Activated CD4-positive, alpha-beta T cell treated with anti-CD3 and anti-CD28 coated beads, Interleukin-2, Interleukin-4, amounts not matched to agents 100 ng/mL and 50 ng/mL, durations not matched to agents 16 hours and 8 hours (primary cell): ENCODE data around the gene CLASP1.

Source experiments
- DNase-seq: peaks from one replicate; pipeline ENCODE4 v3.0.0-alpha.2; 2020; ENCODE audit warnings: low spot score

CLASP1 gene

GRCh38 chr2:121539750-121540469 lies 109.4 kb downstream of the CLASP1 start:
- no peak for DNase-seq

GRCh38 chr2:121536850-121537557 lies 112.3 kb downstream of the CLASP1 start:
- no peak for DNase-seq

DNA sequence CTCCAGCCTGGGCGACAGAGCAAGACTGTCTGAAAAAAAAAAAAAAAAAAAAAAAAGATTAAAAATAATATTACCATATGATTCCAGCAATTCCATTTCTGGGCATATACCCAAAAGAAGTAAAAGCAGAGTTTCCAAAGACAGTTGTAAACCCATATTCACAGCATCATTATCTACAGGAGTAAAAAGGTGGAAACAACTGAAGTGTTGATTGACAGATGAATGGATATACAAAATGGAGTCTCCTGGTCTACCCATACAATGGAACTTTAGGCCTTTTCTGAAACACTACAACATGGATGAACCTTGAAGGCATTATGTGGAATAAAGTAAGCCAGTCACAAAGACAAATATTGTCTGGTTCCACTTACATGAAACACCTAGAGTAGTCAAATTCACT lies 112.9 kb downstream of the CLASP1 start:
- no peak for DNase-seq

GRCh38 chr2:121534007-121534406 lies 115.3 kb downstream of the CLASP1 start:
- DNase-seq: no peak

DNA sequence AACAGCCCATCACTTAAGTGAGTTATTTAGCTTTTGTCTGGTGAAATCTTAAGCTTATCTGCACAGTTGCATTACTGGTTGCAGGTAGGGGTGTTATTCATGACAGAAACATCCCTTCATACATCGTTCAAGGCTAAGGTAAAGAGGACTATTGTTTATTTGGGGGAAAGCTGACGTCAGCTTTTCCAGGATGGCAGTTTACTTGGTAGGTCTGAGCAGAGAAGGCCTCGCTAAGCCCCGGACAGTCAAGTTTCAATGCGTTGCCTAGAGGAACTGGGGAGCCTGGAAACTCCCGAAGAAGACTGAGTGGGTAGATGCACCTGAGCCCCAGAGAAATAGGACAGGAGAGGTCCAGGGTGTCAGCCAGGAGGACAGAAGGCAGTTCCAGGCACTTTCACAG lies 116.4 kb downstream of the CLASP1 start:
- DNase-seq: no peak

DNA sequence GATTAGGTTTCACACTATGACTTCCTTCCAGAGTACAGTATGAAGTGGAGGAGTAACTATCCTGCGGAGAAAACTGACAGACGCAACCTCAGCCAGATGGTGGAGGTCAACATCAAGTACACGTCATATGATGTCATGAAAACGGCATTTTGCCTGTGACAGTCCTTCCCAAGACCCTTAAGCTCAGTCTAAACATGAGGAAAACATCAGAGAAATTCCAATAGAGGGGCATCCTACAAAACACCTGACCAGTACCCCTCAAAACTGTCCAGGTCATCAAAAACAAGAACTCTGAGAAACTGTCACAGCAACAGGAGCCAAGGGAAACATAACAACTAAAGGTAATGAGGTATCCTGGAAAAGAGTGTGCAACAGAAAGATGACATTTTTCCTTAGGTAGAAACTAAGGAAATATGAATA lies 116.9 kb downstream of the CLASP1 start:
- no peak for DNase-seq

DNA sequence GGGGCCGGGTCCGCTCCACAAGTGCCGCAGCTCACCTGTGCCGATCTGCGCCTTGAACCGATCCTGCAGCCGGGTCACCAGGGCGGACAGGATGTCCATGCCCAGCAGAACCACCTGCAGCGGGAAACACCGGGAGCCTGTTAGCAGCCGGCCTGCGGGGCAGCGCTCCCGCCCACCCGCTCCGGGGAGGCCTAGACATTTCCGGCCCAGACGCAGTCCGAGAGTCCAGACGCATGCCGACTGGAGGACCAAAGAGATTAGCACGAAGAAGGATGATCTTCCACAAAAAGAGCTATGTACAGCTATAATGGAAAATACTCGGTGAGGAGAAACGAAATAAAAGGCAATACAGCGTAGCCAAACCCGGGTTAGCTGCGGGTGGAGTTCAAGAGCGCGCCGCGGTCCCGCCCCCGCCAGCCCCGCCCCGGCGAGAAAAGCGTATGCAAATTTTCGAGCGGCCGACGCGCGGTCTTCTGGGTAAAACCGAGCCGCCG lies 119.0 kb downstream of the CLASP1 start:
- peak; percentile 81 for DNase-seq

DNA sequence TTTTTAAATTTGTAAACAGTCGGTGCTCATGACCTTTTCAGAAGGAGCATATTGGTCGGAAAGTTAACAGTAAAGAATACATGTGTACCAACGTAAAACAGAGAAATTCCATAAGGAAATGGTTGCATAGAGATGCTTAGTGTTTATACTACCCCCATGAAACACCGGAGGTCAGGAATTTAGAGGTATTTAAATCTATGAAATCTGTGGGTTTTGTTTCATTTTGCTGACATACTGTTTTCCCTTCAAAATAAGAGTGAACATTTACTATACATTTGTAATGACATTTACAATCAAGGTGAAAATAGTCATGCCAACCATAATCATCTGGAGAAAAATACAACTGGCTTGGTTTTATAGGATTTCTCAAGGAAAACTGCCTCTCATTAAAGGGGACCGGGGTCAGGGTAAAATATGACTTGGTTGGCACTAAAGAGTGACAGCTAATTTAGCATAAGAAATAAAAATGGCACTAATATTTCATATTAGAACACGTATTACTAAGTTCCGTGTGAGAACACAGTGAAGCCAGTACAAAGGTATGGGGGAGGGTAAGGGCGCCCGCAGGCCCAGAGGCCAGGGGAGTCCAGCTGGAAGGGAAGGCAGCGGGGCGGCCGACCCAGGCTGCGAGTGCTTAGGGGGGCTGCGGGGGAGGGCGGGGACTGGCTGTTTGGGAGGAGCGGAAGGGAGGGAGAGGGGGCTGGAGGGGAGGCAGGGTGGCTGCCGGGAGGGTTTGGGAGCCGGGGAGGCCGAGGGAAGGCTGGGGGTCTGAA lies 119.6 kb downstream of the CLASP1 start:
- no peak for DNase-seq

- DNase-seq: peak; percentile 40
Measured at GRCh38 chr2:121527009-121527682, 122.1 kb downstream of the CLASP1 start.

GRCh38 chr2:121524685-121525425 lies 124.4 kb downstream of the CLASP1 start:
- DNase-seq: no peak

GRCh38 chr2:121521359-121521758 lies 127.9 kb downstream of the CLASP1 start:
- no peak for DNase-seq

- DNase-seq: no peak
Measured at GRCh38 chr2:121520641-121520994, 128.6 kb downstream of the CLASP1 start.

DNA sequence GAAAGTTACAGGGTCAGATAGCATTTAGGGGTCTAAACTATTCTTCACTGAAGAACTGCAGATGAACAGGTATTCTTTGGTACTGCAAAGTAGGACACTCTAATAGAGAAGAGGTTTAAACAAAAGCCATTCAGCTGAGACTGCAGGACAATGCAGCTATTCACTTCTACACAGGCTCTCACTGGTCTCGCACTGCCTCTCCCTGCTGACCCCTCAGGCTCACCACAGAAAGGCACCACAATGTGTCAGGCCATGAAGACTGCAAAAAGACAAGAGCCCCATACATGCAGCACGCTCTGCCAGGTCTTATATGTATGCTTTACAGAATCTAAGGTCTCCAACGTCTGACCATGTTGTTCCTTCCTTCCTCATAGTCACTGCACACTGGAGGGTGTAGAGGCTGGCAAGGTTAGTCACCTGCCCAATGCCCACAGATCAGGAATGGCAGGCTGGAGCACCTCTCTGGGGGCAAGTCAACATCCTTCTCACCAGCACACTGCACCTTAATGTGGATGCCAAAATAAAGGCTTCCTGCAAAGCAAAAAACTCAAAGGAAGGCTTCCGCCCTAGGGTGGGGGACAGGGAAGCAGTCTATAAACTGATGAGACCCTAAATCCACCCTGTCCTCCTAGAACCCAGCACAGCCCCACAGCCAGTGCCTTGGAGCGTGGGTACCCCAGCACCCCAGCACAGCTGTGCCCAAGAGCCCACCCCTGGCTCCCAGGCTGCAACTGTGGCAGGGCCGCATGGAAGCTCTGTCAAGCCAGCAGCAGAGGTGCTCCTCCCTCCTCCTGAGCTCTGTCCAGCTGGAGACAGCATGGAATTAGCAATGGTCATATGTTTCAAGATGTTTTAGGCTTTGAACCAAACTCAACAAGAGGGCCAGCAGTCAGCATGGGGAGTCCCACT lies 129.3 kb downstream of the CLASP1 start:
- no peak for DNase-seq

DNA sequence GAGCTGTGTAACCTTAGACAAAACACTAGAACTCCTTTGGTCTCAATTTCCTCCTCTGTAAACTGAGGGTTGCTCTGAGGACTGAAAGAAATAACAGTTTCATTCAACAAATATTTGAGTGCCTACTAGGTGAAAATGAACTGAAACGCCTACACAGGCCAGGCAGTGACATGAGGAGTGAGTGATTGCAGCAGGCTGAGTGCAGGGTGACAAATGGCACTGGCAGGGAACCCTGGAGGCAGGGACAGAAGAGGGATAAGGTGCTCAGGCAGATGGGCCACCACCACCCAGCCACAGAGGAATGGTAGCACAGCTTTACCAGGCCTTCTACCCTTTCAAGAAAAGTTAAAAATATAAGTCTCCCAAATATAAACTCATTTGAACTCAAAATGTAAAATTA lies 130.1 kb downstream of the CLASP1 start:
- no peak for DNase-seq

DNA sequence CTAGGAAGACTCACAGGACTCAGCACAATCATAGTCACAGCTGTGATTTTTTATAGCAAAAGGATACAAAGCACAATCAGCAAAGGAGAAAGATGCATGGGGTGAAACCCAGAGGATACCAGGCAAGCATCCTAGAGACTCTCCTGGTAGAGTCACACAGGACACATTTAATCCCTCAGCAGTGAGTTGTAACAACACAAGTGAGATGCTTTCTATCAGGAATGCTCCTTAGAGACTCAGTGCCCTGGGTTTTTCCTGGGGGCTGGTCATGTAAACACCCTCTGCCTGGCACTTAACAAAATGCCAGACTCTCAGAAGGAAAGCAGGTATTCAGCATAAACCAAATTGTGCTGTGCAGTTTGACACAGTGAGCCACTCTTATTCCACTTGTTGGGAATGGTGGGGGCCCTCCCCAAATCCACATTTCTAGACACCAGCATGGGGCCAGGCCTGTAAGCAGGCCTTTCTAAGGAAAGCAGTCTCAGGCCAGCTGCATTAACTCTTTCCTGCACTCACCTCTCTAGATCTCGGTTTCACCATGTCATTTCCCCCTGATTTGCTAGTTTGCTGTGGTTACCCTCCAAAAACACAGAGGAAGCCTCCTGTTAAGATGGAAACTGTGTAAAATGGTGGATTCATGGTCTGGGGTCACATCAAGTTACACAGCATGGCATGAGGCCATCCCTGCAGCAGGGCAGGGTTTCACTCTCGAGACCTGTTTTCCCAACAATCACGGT lies 135.5 kb downstream of the CLASP1 start:
- DNase-seq: no peak

GRCh38 chr2:121510857-121511256 lies 138.4 kb downstream of the CLASP1 start:
- DNase-seq: no peak

DNA sequence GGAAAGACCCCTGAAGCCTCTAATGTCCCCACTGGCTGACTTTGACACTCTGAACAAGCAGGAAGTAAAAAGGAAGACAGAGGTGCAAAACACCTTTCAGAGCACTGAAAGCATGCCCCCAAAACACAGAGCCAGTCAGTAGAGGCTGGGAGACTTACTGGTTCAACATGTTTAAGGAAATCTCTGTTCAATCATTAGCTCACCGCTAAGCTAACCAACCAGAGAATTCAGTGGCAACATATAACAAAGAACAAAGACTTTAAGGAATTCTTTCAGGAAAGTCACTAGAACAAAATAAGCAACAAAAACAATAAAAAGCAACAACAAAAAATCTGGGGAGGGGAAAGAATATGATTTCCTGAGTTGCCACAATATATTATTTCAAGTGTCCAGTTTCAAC lies 142.6 kb downstream of the CLASP1 start:
- no peak for DNase-seq

- DNase-seq: no peak
Measured at GRCh38 chr2:121505986-121506586, 143.2 kb downstream of the CLASP1 start.

DNA sequence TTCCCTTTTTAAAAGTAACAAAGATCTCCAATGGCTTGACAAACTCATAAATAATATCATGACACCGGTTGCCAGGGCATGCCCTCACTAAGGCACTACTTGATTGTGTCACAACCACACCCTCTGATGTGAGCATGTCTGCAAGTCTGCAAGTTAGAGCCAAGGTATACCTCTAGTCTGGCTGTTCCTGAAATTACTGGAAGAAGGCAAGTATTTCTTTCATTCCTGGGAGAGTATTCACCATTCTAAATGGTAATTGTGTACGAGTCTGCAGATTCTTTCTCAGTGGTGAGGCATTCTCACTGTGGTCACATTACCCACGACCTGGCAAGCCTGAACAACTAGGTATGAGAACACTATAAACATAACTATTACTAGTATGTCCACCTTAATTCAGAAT lies 144.3 kb downstream of the CLASP1 start:
- DNase-seq: no peak
